K562 (cell line): Measurements from ENCODE around the gene YPEL4. TPM values are rescaled to one million over a fixed set of nuclear protein-coding genes. Genes with fewer than 3 reads are reported as not detected.

Experiments
- ATAC-seq: fragments of 200-7000 bp; cut with Tn5 transposase; 3 replicates; pipeline ENCODE4 v1.9.1; 2020; ENCODE audit warnings: moderate library complexity
- BruUV-seq: library from RNA; stranded (reverse); fragments of 400-500 nt; replicated peaks from 2 replicates; lab custom pipeline; 2021; lab: Mats Ljungman, UMichigan
- CTCF ChIA-PET: fragments of 300-600 bp; formaldehyde crosslinking; extraction: SDS; loops from one replicate; lab custom pipeline; 2021; ENCODE audit warnings: low intra/inter-chr PET ratio; lab: Yijun Ruan, JAX
- POLR2A ChIA-PET: fragments of 300-600, 350-650 bp; sonication (Branson Sonifier 250); formaldehyde crosslinking; extraction: SDS; loops from one replicate; lab custom pipeline; 2021; ENCODE audit warnings: antibody characterized with exemption, inconsistent platforms; lab: Yijun Ruan, JAX
- DNase-seq, 4 experiments: peaks; one replicate each; pipeline versions ENCODE4 v3.0.0 to v3.0.0-alpha.2; 2011 to 2018; ENCODE audit warnings: low spot score in 3 of 4, mixed read lengths in 3 of 4; ENCODE audit errors: extremely low read depth in 1 of 4
- FAIRE-seq: peaks from 2 replicates; lab custom pipeline; 2011; peaks lifted over from hg19 to GRCh38; lab: Jason Lieb, UNC
- H2AFZ ChIP-seq: 2 replicates; pipeline ENCODE4 v1.6.0; 2011; ENCODE audit warnings: low read depth, low read length, control low read depth, inconsistent platforms
- H3K27ac ChIP-seq: fragments of 200-600 bp; 3 replicates; pipeline ENCODE4 v1.8.0; 2011; ENCODE audit warnings: low read depth, mild to moderate bottlenecking, control low read depth, inconsistent platforms, low read length, moderate library complexity, mixed read lengths; ENCODE audit errors: extremely low read depth
- H3K27me3 ChIP-seq, 2 experiments: fragments of 300-600 bp in 1 of 2; 2 replicates in 1 of 2; 3 replicates in 1 of 2; pipeline versions ENCODE4 v1.6.0 to v1.8.0; 2011; ENCODE audit warnings: inconsistent platforms in 2 of 2, low read length in 2 of 2, mild to moderate bottlenecking in 1 of 2, mixed read lengths in 1 of 2, moderate library complexity in 1 of 2; ENCODE audit not compliant: control insufficient read depth in 2 of 2, insufficient read depth in 2 of 2
- H3K36me3 ChIP-seq: fragments of 300-600 bp; 3 replicates; pipeline ENCODE4 v1.8.0; 2011; ENCODE audit warnings: mild to moderate bottlenecking, low read length, inconsistent platforms; ENCODE audit not compliant: control insufficient read depth, insufficient read depth
- H3K4me1 ChIP-seq, 2 experiments: fragments of 200-600 bp in 1 of 2; replicated peaks in 1 of 2; 2 replicates in 1 of 2; 3 replicates in 1 of 2; pipeline versions ENCODE4 v1.5.1 to v1.8.0; 2011; ENCODE audit warnings: inconsistent platforms in 2 of 2, low read length in 2 of 2, mild to moderate bottlenecking in 1 of 2, mixed read lengths in 1 of 2, moderate library complexity in 1 of 2; ENCODE audit not compliant: control insufficient read depth in 2 of 2, insufficient read depth in 2 of 2
- H3K4me2 ChIP-seq: 2 replicates; pipeline ENCODE4 v1.6.1; 2011; ENCODE audit warnings: low read length, control low read depth, inconsistent platforms, mixed read lengths; ENCODE audit not compliant: insufficient read depth
- H3K4me3 ChIP-seq: fragments of 200-600 bp; sonication (generic), shearing (Covaris generic); 2 replicates; pipeline ENCODE4 v1.5.1; 2016; ENCODE audit warnings: control low read depth, inconsistent platforms
- H3K79me2 ChIP-seq: fragments of 200-600 bp; 3 replicates; pipeline ENCODE4 v1.8.0; 2011; ENCODE audit warnings: low read length, inconsistent platforms; ENCODE audit not compliant: control insufficient read depth, insufficient read depth
- H3K9ac ChIP-seq, 2 experiments: 2 replicates each; pipeline versions ENCODE4 v1.6.0 to v1.6.1; 2011; ENCODE audit warnings: low read depth in 2 of 2, low read length in 2 of 2, control low read depth in 1 of 2, inconsistent platforms in 1 of 2, mild to moderate bottlenecking in 1 of 2, mixed read lengths in 1 of 2; ENCODE audit not compliant: insufficient read depth in 1 of 2
- H3K9me1 ChIP-seq: one replicate; pipeline ENCODE4 v1.6.0; 2011; ENCODE audit warnings: inconsistent platforms, mild to moderate bottlenecking, low read length, moderate library complexity; ENCODE audit not compliant: control insufficient read depth, insufficient read depth
- H3K9me3 ChIP-seq: replicated peaks from 2 replicates; pipeline ENCODE4 v1.5.1; 2011; ENCODE audit warnings: low read depth, low read length, inconsistent platforms; ENCODE audit not compliant: control insufficient read depth, insufficient read depth
- H4K20me1 ChIP-seq: replicated peaks from 2 replicates; pipeline ENCODE4 v1.6.1; 2011; ENCODE audit warnings: low read length, inconsistent platforms, mixed read lengths; ENCODE audit not compliant: control insufficient read depth, insufficient read depth
- ARID3A ChIP-seq: IDR thresholded peaks from 2 replicates; pipeline ENCODE4 v1.6.1; 2012; ENCODE audit warnings: low read depth, low read length, improper control_type of control experiment, borderline replicate concordance
- CREM ChIP-seq: IDR thresholded peaks from 2 replicates; pipeline ENCODE4 v1.6.1; 2014; ENCODE audit warnings: antibody characterized with exemption, low read depth
- MAZ ChIP-seq, 2 experiments: fragments of 450-650 bp in 1 of 2; sonication (generic) in 1 of 2; formaldehyde crosslinking; IDR thresholded peaks in 1 of 2; conservative IDR thresholded peaks in 1 of 2; 2 replicates each; pipeline versions ENCODE4 v1.4.0 to v1.5.0; 2020; ENCODE audit warnings: mild to moderate bottlenecking in 1 of 2, missing genetic modification reagents in 1 of 2
- PHF21A ChIP-seq: fragments of 450-650 bp; IDR thresholded peaks from 2 replicates; pipeline ENCODE4 v1.6.1; 2017; ENCODE audit warnings: low read depth, borderline replicate concordance
- RAD21 ChIP-seq, 2 experiments: fragments of 250-450 bp in 1 of 2; fragments of 450-650 bp in 1 of 2; sonication (Bioruptor Pico) in 1 of 2; formaldehyde crosslinking in 1 of 2; IDR thresholded peaks in 1 of 2; conservative IDR thresholded peaks in 1 of 2; 2 replicates each; pipeline versions ENCODE4 v1.4.0 to v1.8.0; 2020 to 2022; ENCODE audit warnings: mild to moderate bottlenecking in 2 of 2, moderate library complexity in 1 of 2
- RBM15 ChIP-seq: fragments of 200-400 bp; formaldehyde crosslinking; IDR thresholded peaks from 2 replicates; pipeline ENCODE4 v1.6.1; 2018; ENCODE audit warnings: mild to moderate bottlenecking, low read length, moderate library complexity; ENCODE audit not compliant: insufficient read depth
- SMC3 ChIP-seq: conservative IDR thresholded peaks from 2 replicates; pipeline ENCODE4 v1.6.1; 2011; ENCODE audit warnings: low read depth, low read length, improper control_type of control experiment; ENCODE audit not compliant: insufficient read depth
- XRCC4 ChIP-seq: IDR thresholded peaks from one replicate; pipeline ENCODE4 v1.6.1; 2011; ENCODE audit not compliant: insufficient read depth, insufficient read length; ENCODE audit errors: extremely low read depth
- ZNF644 ChIP-seq: fragments of 200-800 bp; sonication (Bioruptor generic); IDR thresholded peaks from 2 replicates; pipeline ENCODE4 v1.6.1; 2016; ENCODE audit warnings: low read depth, missing genetic modification characterization, missing compliant biosample characterization
- WGBS: fragments of 100-300 bp; shearing (Covaris generic); methylation state at CpG from one replicate; pipeline ENCODE4 v1.1.6; 2016; ENCODE audit warnings: low coverage, mixed read lengths; ENCODE audit not compliant: insufficient coverage; ENCODE audit errors: missing lambda C conversion rate; 5-methylcytosine and 5-hydroxymethylcytosine counted together
- in situ Hi-C: fragments of 300-500 bp; cut with MboI; formaldehyde crosslinking; loops from 4 replicates; pipeline ENCODE4 v1.15.0; 2018; ENCODE audit warnings: inconsistent platforms, mixed read lengths
- intact Hi-C: fragments of 100-400 bp; cut with micrococcal nuclease; formaldehyde crosslinking; loops from 2 replicates; pipeline ENCODE4 v1.14.2; 2022
- polyA plus RNA-seq, 8 experiments: library from polyadenylated mRNA; depleted of rRNA in 4 of 8; stranded (reverse) in 5 of 8; unstranded in 3 of 8; fragments of >200 nt; fragmentation: Nextera tagmentation in 2 of 8; fragmentation: Illumina TruSeq in 1 of 8; extraction: Ambion mirVana in 2 of 8; extraction: Trizol in 1 of 8; gene quantifications; 2 replicates each; pipeline versions ENCODE4 v1.2.1 to v1.2.3, GENCODE V29; 2011 to 2014; ENCODE audit warnings: inconsistent platforms in 1 of 8, missing spikeins in 1 of 8
- total RNA-seq, 7 experiments: library from RNA; depleted of rRNA in 6 of 7; stranded (reverse); fragments of >200 nt in 6 of 7; fragmentation: Illumina TruSeq in 2 of 7; extraction: Trizol in 2 of 7; gene quantifications; 2 replicates each; pipeline versions ENCODE4 v1.2.1 to v1.2.3, GENCODE V29; 2011 to 2021; ENCODE audit warnings: low replicate concordance in 1 of 7
- TF ChIP-seq, protein P1 (sequence below): sonication (generic); formaldehyde crosslinking; IDR thresholded peaks from 2 replicates; pipeline ENCODE4 v1.8.0; 2023; ENCODE audit warnings: missing genetic modification reagents, mild to moderate bottlenecking, borderline replicate concordance

YPEL4 gene
- total and polyA plus RNA-seq, 9 of the 15 experiments (the other 6 are each of a cell fraction or from before 2014, with no cell fraction given) = 0.07 to 1.4 (median 0.40) TPM; not detected in 2

DNA sequence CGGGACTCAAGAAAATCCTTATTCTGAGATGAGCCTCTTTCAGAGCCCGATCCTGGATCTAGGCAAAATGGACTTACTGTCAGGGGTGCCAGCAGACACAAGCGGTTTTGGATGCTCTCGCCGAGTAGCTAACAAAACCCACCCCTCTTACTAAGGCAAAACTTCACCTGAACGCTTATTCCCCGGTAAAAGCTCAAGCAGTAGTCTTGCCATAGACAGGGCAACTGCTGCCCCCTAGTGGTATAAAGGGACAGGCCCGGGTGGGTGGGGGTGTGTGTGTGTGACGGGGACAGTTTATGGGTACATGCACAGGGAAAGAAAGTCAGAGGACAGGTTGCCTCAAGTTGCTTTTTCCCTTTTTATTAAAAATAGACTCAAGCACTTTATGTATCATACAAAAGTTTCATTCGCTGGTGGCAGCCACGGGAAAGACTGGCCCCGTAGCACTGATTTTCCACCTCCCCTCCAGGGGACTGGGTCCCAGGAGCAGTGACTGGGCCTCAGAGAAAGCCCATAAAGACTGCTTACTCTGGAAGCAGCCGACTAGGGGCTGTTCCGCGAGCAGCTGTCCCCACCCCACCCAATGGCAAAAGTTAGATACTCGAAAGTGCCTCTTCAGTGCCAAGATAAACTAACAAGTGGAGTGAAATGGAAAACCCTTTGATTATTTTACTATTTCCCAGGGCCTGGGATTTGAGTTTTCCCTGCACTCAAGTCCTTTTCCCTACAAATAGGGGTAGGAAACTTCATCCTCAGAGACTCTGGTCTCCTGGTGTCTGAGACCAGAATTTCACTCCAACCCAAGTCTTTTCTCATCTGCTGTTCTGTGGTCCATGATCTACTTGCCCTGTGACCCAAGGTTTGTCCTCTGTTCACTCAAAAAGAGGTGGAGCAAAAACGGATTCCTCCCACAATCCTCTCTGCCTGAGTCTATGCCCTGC lies 4.7 kb downstream of the YPEL4 start:
- Histone ChIP-seq H3K36me3 (no peaks in the 10 kb centered on the region), H3K27me3 (peaks cover 0 to 15% of the 10 kb centered on the region in 2 experiments; a peak in 2 of 5 replicates), H3K9ac (peak overlapping the region in 1 of 2 experiments; percentile 4; a peak in 1 of 4 replicates), H3K79me2 (no peaks in the 10 kb centered on the region), H2AFZ (no peak overlapping the region), H3K9me1 (no peaks in the 10 kb centered on the region), H3K27ac (no peak overlapping the region), H4K20me1 (no peaks in the 10 kb centered on the region; the same call in 1 of the 2 replicates), H3K9me3 (no peaks in the 10 kb centered on the region), H3K4me3 (no peak overlapping the region), H3K4me1 (peaks cover 31 to 34% of the 10 kb centered on the region in 2 experiments), H3K4me2 (no peak overlapping the region)
- 12% methylated on average over 17 of the region's 17 CpGs for WGBS
- BruUV-seq = no TSS peak
- intact Hi-C loops (loop anchor here (2.0 kb wide), 1 partner anchor 300 kb away; no protein-coding TSS in a partner anchor), in situ Hi-C loops (loop anchor here (5.0 to 10.0 kb wide), 3 partner anchors 78 to 303 kb away; partner anchors contain the start of gene UBE2L6)
- FAIRE-seq = peak; percentile 68
- POLR2A ChIA-PET = interaction anchor here (0.6 kb wide), 2 partner anchors 44 to 188 kb away, joined by 3 to 4 read pairs; no protein-coding TSS in a partner anchor
- CTCF ChIA-PET = interaction anchor here (0.8 to 1.5 kb wide), 4 partner anchors 77 to 154 kb away, joined by 4 to 8 read pairs (median 4); partner anchors contain the start of genes TIMM10 and UBE2L6
- peak; percentile 84 for ATAC-seq
- DNase-seq = peak; percentile 83 to 87 (median 86)
- TF ChIP-seq RAD21 (CRISPR knock-in tag; conservative IDR thresholded peaks at IDR 0.05 in 1 of 2, IDR thresholded peaks at IDR 0.05 in 1 of 2) (peak; percentile 62 to 70), XRCC4 (no peak), MAZ (CRISPR knock-in tag; conservative IDR thresholded peaks at IDR 0.05 in 1 of 2, IDR thresholded peaks at IDR 0.05 in 1 of 2) (peak in 1 of 2 experiments; percentile 80; a peak in 2 of 4 replicates), SMC3 (peak; percentile 42; the same call in 1 of the 2 replicates), PHF21A (peak; percentile 76; the same call in 1 of the 2 replicates), RBM15 (no peak), ZNF644 (tag) (no peak), CREM (0 out of 2 replicates have a peak, but pooled peaks have one; percentile 29), ARID3A (no peak)
- TF ChIP-seq, protein P1, sequence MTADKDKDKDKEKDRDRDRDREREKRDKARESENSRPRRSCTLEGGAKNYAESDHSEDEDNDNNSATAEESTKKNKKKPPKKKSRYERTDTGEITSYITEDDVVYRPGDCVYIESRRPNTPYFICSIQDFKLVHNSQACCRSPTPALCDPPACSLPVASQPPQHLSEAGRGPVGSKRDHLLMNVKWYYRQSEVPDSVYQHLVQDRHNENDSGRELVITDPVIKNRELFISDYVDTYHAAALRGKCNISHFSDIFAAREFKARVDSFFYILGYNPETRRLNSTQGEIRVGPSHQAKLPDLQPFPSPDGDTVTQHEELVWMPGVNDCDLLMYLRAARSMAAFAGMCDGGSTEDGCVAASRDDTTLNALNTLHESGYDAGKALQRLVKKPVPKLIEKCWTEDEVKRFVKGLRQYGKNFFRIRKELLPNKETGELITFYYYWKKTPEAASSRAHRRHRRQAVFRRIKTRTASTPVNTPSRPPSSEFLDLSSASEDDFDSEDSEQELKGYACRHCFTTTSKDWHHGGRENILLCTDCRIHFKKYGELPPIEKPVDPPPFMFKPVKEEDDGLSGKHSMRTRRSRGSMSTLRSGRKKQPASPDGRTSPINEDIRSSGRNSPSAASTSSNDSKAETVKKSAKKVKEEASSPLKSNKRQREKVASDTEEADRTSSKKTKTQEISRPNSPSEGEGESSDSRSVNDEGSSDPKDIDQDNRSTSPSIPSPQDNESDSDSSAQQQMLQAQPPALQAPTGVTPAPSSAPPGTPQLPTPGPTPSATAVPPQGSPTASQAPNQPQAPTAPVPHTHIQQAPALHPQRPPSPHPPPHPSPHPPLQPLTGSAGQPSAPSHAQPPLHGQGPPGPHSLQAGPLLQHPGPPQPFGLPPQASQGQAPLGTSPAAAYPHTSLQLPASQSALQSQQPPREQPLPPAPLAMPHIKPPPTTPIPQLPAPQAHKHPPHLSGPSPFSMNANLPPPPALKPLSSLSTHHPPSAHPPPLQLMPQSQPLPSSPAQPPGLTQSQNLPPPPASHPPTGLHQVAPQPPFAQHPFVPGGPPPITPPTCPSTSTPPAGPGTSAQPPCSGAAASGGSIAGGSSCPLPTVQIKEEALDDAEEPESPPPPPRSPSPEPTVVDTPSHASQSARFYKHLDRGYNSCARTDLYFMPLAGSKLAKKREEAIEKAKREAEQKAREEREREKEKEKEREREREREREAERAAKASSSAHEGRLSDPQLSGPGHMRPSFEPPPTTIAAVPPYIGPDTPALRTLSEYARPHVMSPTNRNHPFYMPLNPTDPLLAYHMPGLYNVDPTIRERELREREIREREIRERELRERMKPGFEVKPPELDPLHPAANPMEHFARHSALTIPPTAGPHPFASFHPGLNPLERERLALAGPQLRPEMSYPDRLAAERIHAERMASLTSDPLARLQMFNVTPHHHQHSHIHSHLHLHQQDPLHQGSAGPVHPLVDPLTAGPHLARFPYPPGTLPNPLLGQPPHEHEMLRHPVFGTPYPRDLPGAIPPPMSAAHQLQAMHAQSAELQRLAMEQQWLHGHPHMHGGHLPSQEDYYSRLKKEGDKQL (CRISPR knock-in tag) = no peak
